KMS-11 (cell line): ENCODE results near the gene TARS3.

ENCODE experiments used
- H2AFZ ChIP-seq: fragments of 200-600 bp; sonication (generic); 2 replicates; pipeline ENCODE4 v1.6.1; 2016; ENCODE audit warnings: antibody characterized with exemption, mixed run types, low read depth
- H3K27ac ChIP-seq: fragments of 200-600 bp; sonication (generic); 2 replicates; pipeline ENCODE4 v1.6.1; 2016; ENCODE audit warnings: mild to moderate bottlenecking, mixed run types
- H3K27me3 ChIP-seq: fragments of 200-600 bp; sonication (generic); 2 replicates; pipeline ENCODE4 v1.6.1; 2017; ENCODE audit warnings: mild to moderate bottlenecking, low read depth, mixed run types, moderate library complexity; ENCODE audit not compliant: insufficient read depth
- H3K36me3 ChIP-seq: fragments of 200-600 bp; sonication (generic); 2 replicates; pipeline ENCODE4 v1.6.1; 2017; ENCODE audit warnings: mild to moderate bottlenecking, mixed run types; ENCODE audit not compliant: insufficient read depth
- H3K4me1 ChIP-seq: fragments of 200-600 bp; sonication (generic); 2 replicates; pipeline ENCODE4 v1.6.1; 2016; ENCODE audit warnings: mild to moderate bottlenecking, low read depth, mixed run types; ENCODE audit not compliant: poor library complexity, severe bottlenecking
- H3K4me2 ChIP-seq: fragments of 200-600 bp; sonication (generic); 2 replicates; pipeline ENCODE4 v1.7.0; 2016; ENCODE audit warnings: mild to moderate bottlenecking, mixed run types
- H3K4me3 ChIP-seq: fragments of 200-600 bp; sonication (generic); IDR thresholded peaks from 2 replicates; pipeline ENCODE4 v1.6.1; 2017; ENCODE audit warnings: low read depth, low read length, mixed read lengths; ENCODE audit not compliant: insufficient read depth
- H3K79me2 ChIP-seq: fragments of 200-600 bp; sonication (generic); 2 replicates; pipeline ENCODE4 v1.6.1; 2016; ENCODE audit warnings: low read depth, mixed run types; ENCODE audit not compliant: insufficient read depth
- H3K9ac ChIP-seq: fragments of 200-600 bp; sonication (generic); 2 replicates; pipeline ENCODE4 v1.6.1; 2016; ENCODE audit warnings: mild to moderate bottlenecking, mixed run types
- H4K20me1 ChIP-seq: fragments of 200-600 bp; sonication (generic); 2 replicates; pipeline ENCODE4 v1.6.1; 2016; ENCODE audit warnings: mild to moderate bottlenecking, mixed run types; ENCODE audit not compliant: insufficient read depth
- CTCF ChIP-seq: fragments of 200-600 bp; sonication (generic); conservative IDR thresholded peaks from 2 replicates; pipeline ENCODE4 v1.6.1; 2017; ENCODE audit warnings: low read depth, mild to moderate bottlenecking, antibody characterized with exemption, low read length, moderate library complexity, mixed read lengths

The TARS3 gene

GRCh38 chr15:101686718-101687117 lies 37.6 kb downstream of the TARS3 start:
- Histone ChIP-seq H3K4me3 (no peak overlapping the region), H4K20me1 (no peaks in the 10 kb centered on the region), H3K79me2 (no peaks in the 10 kb centered on the region), H3K36me3 (no peaks in the 10 kb centered on the region), H3K4me1 (no peaks in the 10 kb centered on the region), H3K4me2 (no peak overlapping the region), H3K9ac (no peak overlapping the region), H2AFZ (no peak overlapping the region), H3K27me3 (no peaks in the 10 kb centered on the region), H3K27ac (no peak overlapping the region)
- no peak for TF ChIP-seq CTCF

GRCh38 chr15:101684877-101685276 lies 39.4 kb downstream of the TARS3 start:
- no peaks in the 10 kb centered on the region for H3K27me3 ChIP-seq
- H3K4me2 ChIP-seq, result no peak overlapping the region
- no peaks in the 10 kb centered on the region for H3K36me3 ChIP-seq
- no peak overlapping the region for H3K27ac ChIP-seq
- H3K4me1 ChIP-seq, result no peaks in the 10 kb centered on the region
- H3K9ac ChIP-seq, result no peak overlapping the region
- no peaks in the 10 kb centered on the region for H4K20me1 ChIP-seq
- TF ChIP-seq CTCF, result no peak
- H3K79me2 ChIP-seq, result no peaks in the 10 kb centered on the region
- H3K4me3 ChIP-seq, result no peak overlapping the region
- H2AFZ ChIP-seq, result no peak overlapping the region

GRCh38 chr15:101684384-101684783 lies 39.9 kb downstream of the TARS3 start:
- H2AFZ ChIP-seq, result no peak overlapping the region
- H3K27ac ChIP-seq, result no peak overlapping the region
- H3K27me3 ChIP-seq, result no peaks in the 10 kb centered on the region

GRCh38 chr15:101679806-101680205 lies 44.5 kb downstream of the TARS3 start:
- Histone ChIP-seq H3K36me3 (no peaks in the 10 kb centered on the region), H3K9ac (no peak overlapping the region), H3K79me2 (no peaks in the 10 kb centered on the region), H3K4me2 (no peak overlapping the region), H3K27ac (no peak overlapping the region), H3K27me3 (no peaks in the 10 kb centered on the region), H4K20me1 (no peaks in the 10 kb centered on the region), H3K4me3 (no peak overlapping the region), H2AFZ (no peak overlapping the region), H3K4me1 (no peaks in the 10 kb centered on the region)
- no peak for TF ChIP-seq CTCF

More at GRCh38 chr15:101684384-101684783, 39.9 kb downstream of the TARS3 start:
- Histone ChIP-seq H3K4me1 (no peaks in the 10 kb centered on the region), H3K79me2 (no peaks in the 10 kb centered on the region), H4K20me1 (no peaks in the 10 kb centered on the region), H3K9ac (no peak overlapping the region), H3K36me3 (no peaks in the 10 kb centered on the region), H3K4me2 (no peak overlapping the region), H3K4me3 (no peak overlapping the region)
- TF ChIP-seq CTCF, result no peak

GRCh38 chr15:101676921-101677329 lies 47.3 kb downstream of the TARS3 start:
- Histone ChIP-seq H3K4me1 (peaks cover 10% of the 10 kb centered on the region), H3K79me2 (no peaks in the 10 kb centered on the region), H3K4me2 (no peak overlapping the region), H3K9ac (no peak overlapping the region), H4K20me1 (no peaks in the 10 kb centered on the region), H2AFZ (no peak overlapping the region), H3K27me3 (no peaks in the 10 kb centered on the region), H3K27ac (no peak overlapping the region), H3K4me3 (no peak overlapping the region), H3K36me3 (no peaks in the 10 kb centered on the region; the same call in 1 of the 2 replicates)
- TF ChIP-seq CTCF, result no peak
